ENCODE data around the gene CACNA1E.

CACNA1E gene

DNA sequence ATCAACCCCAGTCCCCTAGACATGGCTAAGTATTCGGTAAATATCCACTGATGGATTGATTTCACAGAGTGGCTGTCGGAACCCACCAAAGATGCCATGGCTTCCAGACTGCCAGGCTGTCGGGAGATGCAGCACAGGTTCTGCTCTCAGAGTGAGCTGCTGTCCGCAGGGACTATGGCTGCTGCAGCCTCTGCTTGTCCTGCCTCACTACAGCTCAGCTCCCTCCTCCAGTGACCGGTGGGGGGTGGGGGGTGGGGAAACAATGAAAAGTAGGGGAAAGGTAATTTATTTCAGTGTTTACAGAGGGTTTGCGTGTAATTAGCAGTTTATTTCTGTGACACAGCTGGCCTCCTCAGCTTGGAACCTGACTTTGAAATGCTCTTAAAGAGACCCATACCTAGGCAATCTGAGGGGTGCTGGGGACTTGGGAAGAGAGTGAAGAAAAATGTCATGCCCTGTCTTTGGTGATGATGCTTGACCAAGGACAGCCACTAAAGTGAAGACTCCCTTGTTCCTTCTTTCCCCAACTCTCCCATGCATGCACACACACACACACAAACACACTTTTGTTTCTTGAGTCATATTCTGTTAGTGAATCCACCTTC lies 109.0 kb downstream of the CACNA1E start:
- DNase-seq: no peak

- no peak for DNase-seq
These were observed 109.7 kb downstream of the CACNA1E start for GRCh38 chr1:181593042-181593441.

DNA sequence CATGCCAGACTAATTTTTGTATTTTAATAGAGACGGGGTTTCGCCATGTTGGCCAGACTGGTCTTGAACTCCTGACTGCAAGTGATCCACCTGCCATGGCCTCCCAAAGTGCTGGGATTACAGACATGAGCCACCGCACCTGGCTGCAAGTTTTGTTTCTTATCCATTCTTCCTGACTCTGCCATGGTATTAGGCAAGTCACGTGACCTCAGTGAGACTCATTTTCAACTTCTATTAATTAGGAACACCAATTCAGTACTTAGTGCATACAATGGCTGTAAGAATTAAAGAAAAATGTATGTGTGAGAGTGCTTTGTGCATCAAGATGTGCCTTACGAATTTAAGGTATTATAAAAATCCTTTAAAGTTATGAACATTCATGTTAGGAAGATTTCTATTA lies 111.2 kb downstream of the CACNA1E start:
- no peak for DNase-seq

GRCh38 chr1:181595234-181595633 lies 111.9 kb downstream of the CACNA1E start:
- no peak for DNase-seq

GRCh38 chr1:181601186-181601950 lies 118.1 kb downstream of the CACNA1E start:
- DNase-seq: no peak

DNA sequence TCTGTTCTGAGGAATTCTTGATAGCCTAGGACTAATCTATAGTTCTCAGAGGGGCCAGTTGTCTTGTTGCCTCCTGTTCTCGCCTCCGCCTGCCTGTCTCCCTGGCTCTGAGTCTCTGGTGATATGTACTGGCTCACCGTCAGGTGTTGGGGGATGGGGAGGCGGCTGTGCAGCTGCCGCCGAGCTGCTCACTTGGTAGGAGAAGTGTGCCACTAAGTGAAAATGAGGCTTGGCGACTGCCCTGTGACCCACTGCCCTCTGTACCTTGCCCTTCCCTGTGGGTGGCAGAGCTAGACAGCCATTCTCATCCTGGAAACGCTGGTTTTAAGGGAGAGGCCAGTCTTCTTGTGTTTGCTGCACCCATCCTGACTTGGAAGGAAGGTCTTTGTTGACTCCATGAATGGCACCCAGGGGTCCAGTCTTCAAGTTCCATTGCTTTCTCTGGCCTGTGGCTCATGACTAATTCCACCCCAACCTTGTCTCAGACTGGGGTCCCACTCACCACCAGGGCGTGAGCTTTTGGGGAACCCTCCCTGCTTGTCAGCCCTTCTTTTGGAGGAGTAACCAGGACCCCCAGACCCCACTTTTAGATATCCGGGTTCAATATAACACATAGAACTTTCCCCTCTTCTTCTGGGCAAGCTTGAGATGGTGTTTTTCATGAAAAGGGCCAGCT lies 120.6 kb downstream of the CACNA1E start:
- no peak for DNase-seq

DNA sequence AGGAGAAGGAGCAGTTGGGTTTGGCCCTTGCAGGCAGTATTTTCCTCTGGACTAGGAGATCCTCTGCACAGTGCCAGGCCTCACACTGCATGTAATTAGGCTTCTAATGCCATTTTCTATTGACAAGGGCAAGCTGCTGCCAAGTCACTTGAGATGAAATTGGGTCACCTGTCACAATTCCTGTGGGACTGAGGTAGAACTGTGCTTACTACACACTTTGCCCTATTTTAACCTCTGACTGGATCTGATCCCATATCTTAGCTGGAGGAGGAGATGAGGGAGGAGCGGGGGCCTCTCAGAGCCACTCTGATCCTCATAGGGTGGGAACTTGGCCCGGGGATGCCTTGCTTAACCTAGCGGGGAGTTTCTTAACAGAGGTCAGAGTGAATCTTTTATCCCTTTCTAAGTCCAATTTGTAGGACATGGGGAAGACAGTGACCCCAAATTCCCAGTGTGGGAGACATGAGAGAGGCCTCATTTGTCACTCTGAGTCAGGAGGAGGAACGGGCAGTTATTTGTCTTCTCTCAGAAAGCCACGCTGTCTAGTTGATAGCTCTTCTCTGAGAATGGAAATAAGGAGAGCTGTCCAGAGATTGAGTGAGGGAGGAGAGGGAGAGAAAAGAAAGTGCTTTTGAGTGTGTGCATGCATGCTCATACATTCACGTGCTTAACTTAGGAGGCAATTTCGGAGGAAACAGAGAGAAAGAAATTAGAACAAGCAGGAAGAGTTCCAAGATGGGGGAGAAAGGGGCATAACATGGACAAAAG lies 121.3 kb downstream of the CACNA1E start:
- no peak for DNase-seq

DNA sequence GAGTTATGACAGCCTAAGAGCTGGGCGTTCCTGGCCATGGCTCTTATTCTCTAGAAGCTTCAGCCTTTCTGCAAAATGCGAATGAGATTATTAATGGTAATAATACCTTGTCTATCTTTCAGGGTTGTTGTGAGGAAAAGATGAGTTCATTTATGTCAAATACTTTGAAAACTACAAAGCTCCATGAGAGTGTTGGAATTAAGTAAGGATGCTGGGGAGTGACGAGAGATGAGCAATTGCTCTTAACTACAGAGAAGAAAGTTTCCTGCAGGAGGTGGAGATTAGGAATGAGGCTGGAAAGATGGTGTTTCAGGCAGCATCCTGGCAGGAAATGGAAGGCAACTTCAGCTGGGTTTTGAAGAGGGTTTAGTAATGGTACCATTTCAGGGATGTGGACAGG lies 124.2 kb downstream of the CACNA1E start:
- no peak for DNase-seq

DNA sequence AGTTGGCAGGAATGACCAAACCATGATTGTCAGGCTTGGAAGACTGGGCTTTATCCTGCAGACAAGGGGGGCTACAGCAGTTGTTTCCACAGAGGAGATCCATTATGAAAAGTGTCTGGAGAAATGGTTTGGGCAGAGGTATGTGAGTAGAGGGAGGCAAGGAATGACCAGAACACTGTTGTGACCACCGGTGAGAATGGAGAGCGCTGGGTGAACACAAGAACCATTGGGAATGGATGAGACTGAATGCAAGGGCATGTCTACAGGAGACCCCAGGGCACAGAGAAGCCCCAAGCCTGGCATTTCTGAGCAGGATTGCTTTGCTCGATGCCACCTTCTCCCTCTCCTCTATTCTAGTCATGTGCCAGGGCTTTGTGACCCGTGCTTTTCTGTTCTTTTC lies 125.1 kb downstream of the CACNA1E start:
- DNase-seq: no peak

DNA sequence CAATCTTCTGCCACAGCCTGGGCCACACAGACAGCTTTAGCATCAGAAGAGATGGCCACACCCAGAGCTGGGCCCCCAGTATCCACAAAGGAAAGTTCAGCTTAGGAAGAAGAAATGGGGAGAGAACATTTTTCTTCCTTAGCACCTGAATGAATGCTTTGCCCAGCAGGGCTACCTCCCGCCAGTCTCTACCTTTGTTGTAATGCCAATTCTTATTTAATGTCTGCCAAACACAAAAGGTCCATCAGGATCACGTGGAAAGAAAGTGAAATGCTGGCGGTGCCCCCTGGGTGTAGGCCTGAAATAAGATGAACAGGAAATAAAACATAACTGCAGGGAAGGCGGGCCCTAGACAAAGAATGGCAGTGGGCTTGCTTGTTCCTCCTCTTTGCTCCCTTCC lies 125.6 kb downstream of the CACNA1E start:
- no peak for DNase-seq

DNA sequence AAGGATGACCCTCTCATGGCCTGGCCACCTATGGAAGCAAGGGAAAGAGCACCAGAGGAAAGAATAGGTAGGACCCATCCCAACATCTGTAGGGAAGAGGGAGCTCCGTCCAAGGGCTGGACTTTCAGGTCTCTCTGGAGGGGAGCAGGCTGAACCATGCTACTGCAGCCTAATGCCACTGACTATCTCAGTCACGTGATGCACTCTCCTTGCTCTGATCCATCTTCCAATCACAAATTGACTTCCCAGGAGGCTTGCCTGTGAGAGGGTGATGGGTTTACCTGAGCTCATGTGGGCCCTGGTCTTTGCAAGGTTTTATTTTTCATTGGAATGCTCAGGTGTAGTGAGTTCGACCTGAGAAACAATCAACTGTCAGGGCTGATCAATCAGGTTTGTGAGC lies 128.8 kb downstream of the CACNA1E start:
- no peak for DNase-seq

GRCh38 chr1:181618559-181618958 lies 135.2 kb downstream of the CACNA1E start:
- no peak for DNase-seq

DNA sequence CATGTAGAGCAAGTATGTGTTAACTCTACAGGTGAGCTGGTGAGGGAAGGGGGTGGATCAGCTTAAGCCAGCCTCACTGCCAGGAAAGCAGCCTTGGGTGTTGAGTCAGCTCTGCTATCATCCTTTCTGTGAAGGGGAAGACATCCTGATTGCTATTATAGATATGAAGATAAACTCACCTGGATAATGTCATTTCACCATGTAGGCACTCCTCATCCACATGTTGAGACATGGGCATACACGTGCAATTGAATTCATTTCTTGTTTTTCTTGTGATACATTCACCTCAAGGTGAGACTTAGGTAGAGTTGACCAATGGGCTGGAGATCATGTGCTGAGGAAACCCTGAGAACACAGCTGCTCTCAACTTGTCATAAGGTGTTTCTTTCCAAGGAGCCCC lies 136.9 kb downstream of the CACNA1E start:
- no peak for DNase-seq

GRCh38 chr1:181623850-181624249 lies 140.5 kb downstream of the CACNA1E start:
- no peak for DNase-seq

- DNase-seq: no peak
These were observed 143.1 kb downstream of the CACNA1E start for GRCh38 chr1:181626279-181626938.

DNA sequence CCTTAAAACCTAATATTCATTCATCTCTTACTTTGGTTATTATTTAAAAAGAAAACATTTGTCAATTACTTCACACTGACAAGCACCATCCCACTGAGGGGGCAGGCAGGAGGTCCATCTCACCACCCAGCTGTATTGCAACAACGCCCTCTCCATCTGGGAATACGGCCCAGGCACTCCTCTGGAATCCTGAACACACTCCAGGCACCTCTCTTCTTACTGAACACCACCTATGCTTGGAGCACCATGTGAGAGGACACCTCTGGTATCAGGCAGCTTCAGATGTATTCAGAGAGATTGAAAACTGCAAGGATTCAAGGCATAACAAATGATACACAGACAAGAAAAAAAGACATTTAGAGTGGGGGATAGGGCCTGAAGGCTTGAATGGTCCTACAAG lies 147.1 kb downstream of the CACNA1E start:
- DNase-seq: no peak

DNA sequence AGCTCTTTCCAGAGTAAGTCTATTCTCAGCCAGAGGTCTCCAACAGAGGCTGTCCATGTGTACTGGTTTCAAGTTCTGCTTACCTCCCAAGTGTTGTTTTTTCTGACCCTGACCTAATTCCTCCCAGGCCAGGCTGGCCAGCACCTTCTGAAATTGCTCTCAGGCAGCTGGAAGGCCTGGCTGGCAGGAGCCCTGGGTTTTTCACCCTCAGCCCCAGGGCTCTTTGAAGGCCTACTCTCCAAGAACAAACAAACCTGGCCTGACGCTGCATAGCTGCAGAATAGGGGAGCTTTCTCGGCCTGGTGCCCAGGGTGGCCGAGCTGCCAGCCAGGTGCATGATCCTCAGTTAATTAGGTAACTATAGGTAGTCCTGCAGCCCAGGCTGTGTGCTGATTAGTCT lies 147.5 kb downstream of the CACNA1E start:
- no peak for DNase-seq

DNA sequence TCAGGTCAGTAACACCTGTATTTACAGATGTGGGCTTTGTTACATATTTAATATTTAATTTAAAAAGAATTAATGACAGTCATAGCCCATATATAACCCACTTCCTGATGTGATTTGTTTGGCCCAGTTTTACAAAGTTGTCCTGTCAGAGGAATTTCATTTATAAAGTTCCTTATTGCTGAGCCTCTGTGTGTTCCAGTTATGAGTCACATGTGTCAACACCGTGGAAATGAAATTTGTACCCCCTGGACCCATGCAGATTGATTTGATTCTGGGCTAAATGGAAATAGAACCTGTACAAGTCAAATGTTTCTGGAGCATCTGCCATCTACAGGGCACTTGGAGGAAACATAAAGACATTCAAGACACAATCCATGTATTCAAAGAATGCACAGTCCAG lies 149.2 kb downstream of the CACNA1E start:
- DNase-seq: no peak

DNA sequence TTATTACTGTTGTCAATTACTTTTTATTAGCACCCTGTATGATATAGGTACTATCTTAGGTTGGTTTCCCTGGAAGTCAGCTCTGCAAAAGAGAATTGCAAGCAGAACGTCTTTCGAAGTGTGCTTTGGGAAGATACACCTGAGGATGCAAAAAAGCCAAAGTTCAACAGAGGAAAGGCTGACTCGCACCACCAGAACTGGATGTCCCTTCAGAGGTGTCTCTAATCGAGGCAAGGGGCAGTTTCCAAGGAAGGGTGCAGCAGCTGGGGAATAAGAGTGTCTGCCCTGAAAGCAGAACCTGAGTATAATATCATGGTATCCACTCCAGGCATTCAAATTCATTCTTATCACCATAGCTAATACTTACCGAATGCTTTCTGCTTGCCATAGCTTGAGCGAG lies 149.6 kb downstream of the CACNA1E start:
- DNase-seq: no peak

DNA sequence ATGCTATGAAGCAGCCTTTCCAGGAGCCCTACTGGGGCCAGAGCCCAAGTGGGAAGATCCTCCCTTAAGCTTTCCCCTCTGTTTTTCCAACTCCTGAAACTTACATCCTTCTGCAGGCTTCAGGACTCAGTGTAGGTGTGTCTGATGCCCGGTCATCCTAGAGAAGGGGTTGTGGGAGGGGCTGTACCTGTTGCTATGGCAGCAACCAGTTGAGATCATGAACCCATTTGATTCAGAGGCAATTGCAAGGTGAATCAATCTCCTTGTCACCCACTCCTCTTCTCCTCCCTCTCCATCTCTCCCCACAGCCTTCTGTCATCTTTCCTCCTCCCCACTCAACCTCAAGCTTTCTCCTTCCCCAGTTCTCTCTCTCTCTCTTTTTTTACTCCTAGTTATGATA lies 151.8 kb downstream of the CACNA1E start:
- DNase-seq: no peak

DNA sequence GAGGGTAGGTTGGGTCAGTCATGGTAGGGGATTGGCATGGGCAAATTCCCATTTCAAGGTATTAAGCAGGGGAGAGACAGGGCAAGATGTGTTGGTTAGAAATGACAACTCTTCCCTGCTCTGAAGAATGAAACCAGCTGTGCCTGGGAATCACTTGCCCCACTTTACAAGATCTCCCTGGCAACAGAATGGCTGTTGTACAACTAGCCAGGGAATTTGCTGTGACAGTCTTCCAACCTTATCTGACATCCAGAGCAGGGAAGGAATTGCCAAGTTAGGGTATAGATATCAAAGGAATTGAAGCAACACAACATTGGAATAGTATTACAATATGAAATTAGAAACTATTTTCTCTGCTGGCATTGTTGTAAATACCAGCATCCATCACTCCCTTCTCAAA lies 154.7 kb downstream of the CACNA1E start:
- no peak for DNase-seq

- no peak for DNase-seq
These were observed 157.6 kb downstream of the CACNA1E start for GRCh38 chr1:181640956-181641355.

DNA sequence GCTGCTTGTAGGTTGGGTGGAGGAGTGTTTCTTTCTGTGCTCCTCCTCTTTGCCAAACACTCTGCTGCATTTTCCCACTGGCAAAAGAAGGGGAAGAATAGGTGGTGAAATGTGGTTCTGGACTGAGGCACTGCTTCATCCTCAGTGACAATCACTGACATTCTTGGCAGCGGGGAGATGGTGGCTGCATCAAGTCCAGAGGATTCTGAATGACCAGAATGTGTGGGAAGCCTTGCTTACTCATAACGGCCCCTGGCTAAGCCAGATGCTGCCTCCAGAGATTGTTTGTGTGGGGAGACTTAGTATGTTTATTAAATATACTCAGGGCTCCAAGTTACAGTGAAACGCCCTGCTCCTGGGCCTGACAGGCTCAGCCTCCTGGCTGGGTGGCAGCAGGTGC lies 160.3 kb downstream of the CACNA1E start:
- DNase-seq: no peak
